ENCODE results near the gene AHSG.

AHSG gene

DNA sequence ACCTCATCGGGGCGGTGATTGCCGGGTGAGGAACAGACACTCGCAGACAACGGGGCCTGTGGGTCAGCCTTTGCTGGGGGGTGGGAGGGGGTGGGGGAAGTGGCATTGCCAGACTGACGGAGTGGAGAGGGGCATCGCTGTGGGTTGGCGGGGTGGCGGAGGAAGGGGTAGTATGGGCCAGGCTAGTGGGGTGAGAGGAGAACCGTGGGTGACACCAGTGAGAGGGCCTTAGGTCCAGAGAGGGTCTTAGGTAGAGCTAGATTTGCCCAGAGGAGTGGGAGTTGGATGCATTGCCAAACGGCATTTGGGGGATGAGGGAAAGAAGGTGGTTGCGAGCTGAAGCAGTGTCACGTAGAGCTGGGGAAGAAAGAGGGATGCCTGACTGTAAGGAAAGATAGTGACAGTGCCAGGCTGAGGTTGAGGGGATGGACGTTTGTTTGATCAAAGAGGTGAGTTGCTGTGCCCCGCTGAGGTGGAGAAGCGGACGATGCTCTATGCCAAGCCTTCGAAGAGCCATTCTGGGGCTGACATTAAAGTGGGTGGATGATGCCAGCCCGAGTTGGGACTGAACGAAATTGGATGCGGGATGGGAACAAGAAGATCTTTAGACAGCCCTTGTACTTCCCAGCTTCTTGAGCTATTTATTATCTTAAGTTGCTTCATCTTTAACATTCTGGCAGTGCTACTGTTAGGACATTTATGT is 41.8 kb upstream of the AHSG start:
- TF ChIP-seq, protein P1, sequence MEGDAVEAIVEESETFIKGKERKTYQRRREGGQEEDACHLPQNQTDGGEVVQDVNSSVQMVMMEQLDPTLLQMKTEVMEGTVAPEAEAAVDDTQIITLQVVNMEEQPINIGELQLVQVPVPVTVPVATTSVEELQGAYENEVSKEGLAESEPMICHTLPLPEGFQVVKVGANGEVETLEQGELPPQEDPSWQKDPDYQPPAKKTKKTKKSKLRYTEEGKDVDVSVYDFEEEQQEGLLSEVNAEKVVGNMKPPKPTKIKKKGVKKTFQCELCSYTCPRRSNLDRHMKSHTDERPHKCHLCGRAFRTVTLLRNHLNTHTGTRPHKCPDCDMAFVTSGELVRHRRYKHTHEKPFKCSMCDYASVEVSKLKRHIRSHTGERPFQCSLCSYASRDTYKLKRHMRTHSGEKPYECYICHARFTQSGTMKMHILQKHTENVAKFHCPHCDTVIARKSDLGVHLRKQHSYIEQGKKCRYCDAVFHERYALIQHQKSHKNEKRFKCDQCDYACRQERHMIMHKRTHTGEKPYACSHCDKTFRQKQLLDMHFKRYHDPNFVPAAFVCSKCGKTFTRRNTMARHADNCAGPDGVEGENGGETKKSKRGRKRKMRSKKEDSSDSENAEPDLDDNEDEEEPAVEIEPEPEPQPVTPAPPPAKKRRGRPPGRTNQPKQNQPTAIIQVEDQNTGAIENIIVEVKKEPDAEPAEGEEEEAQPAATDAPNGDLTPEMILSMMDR (IDR thresholded peaks at IDR 0.05), result no peak

DNA sequence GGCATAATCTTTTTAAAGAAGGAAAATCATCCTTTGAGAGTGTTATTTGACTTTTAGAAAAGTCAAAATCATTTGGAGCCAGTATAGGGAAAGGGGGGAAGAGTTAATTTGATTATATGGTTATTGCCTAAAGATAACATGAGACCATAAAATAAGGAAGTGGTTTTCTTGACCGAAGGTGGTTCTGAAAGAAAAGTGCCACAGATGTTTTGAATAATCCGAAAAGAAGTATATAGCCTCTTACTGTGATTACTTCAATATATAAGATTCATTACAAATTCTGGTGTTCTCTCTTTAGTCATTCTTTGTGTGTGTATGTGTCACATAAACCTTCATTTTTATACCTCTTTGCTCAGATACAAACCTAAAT is 41.2 kb upstream of the AHSG start:
- TF ChIP-seq, protein P1 (IDR thresholded peaks at IDR 0.05), result no peak

DNA sequence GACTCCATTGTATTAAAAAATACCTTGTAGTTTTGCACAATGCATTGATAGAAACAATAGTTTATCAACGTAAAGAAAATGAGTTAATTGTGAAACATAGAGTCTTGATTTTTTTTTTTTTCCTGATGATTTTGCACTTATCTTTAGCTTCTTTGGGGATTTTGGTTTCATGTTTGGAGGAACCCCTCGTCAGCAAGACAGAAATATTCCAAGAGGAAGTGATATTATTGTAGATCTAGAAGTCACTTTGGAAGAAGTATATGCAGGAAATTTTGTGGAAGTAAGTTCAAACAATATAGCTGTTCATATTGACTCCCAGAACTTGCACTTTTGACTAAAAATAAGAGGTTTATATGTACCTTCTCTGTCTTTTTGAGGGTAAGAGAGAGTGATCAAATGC is 35.3 kb upstream of the AHSG start:
- TF ChIP-seq, protein P1 (IDR thresholded peaks at IDR 0.05), result no peak

DNA sequence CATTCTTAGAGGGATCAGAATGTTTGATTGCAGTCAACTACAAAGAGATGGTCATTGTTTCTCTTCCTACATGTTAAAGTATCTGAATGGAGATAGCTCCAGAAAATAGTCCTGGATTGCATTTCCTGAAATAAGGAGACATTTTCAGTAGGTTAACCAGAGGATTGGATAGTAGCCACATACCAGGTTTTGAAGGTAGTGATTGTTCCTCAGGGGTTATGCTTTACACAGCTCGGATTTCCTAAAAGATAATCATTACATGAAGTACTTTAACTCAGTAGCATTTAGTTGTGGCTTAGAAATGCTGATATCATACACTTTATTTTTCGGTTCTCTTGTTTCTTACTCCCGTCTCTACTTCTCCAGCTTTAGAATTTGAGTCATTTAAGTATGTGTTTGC is 32.1 kb upstream of the AHSG start:
- TF ChIP-seq, protein P1 (IDR thresholded peaks at IDR 0.05), result no peak

DNA sequence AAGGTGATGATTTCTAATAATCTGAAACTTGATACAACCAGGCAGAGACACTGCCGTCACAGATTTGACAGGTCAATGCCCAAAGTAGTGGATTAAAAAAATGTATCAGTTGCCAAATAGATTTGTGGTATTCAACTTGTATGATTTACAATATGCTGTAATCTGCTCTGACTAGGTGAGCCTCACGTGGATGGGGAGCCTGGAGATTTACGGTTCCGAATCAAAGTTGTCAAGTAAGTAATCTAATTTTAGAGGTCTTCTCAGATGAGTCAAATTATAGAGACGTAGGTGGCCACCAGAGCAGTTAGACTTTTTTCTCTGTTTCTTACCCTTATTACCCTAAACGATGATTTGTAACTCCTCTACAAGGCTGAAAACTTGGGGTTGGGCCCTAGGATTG is 30.3 kb upstream of the AHSG start:
- TF ChIP-seq, protein P1 (IDR thresholded peaks at IDR 0.05), result no peak

DNA sequence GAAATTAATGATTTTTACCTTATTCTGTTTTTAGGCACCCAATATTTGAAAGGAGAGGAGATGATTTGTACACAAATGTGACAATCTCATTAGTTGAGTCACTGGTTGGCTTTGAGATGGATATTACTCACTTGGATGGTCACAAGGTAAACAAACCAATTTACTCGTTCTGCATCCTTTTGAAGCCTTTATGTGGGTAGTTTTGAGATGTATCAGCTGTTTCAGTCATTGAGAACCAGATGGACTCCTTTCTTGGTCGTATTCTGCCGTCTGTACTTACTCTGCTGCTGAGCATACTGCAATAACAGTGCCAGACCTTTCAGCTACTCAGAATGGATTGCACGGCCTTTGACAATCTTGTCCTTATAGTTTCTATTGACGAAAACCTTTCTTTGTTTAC is 29.0 kb upstream of the AHSG start:
- TF ChIP-seq, protein P1 (IDR thresholded peaks at IDR 0.05), result no peak

DNA sequence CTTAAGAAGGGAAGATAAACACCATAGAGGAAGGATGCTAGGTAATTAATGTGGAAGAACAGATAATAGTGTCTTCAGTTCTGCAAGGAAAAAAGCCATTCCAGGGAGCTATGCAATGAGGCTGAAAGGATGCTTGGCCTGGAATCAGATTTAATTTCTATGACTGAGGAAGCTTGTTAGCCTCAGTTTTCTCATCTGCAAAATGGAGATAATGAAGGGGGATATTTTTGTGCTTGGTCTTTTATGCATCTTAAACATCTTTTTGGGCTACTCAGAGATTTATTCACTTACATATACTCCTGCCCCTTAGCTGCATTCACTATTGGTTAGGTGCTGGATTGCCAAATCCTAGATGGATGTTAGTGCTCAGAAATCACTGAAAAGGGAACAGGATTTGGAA is 25.7 kb upstream of the AHSG start:
- TF ChIP-seq, protein P1 (IDR thresholded peaks at IDR 0.05), result no peak

DNA sequence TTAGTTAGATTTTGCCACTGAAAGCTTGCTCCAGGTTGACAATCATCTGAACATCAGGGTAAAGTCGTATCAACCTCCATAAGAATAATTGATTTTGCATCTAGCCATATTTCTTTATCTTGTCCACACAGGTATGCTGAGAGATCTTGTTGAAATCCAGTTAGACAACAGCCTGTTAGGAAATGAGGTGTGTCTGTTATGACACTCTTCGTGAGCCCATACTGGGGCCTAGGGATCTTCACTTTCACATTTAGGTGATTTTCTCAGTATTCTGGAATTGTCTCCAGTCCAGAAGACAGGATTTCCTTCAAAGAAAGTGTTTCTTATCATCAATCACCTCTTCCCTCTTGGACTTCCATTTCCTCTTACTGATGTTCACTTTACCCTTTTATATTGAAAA is 24.2 kb upstream of the AHSG start:
- TF ChIP-seq, protein P1 (IDR thresholded peaks at IDR 0.05), result no peak
